Superior temporal gyrus (tissue), 1 donor: ENCODE results near the gene COMT.
"Not testable (repeated sequence)": the region's sequence is repeated elsewhere in the genome, so short reads cannot be mapped to it uniquely, and the experiment has no call there.

ENCODE experiments used
- DNase-seq: peaks from one replicate; pipeline ENCODE4 v3.0.0-alpha.2; 2016; ENCODE audit errors: extremely low spot score

Gene COMT

DNA sequence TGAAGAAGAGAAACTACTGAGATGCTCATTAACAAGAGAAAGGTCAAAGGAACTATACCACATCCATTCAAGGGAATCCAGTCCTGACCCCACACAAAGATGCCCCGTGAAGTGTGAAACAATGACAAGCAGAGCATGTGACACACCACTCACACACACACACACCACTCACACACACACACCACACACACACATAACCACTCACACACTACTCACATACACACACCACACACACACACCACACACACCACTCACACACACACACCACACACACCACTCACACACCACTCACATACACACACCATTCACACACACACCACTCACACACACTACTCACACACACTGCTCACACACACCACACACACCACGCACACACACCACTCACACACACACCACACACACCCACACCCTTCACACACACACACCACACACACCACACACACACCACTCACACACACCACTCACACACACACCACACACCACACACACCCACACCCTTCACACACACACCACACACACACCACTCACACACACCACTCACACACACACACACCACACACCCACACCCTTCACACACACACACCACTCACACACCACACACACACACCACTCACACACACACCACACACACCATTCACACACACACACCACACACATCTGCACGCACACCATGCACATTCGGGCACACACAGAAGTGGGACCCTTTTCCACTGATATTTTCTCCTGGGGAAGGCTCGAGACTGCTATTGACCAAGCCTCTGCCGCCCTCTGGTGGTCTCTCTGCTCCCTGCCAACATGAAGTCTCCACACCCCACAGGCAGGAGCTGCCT lies 32.0 kb upstream of the COMT start:
- DNase-seq = peak; percentile 88

DNA sequence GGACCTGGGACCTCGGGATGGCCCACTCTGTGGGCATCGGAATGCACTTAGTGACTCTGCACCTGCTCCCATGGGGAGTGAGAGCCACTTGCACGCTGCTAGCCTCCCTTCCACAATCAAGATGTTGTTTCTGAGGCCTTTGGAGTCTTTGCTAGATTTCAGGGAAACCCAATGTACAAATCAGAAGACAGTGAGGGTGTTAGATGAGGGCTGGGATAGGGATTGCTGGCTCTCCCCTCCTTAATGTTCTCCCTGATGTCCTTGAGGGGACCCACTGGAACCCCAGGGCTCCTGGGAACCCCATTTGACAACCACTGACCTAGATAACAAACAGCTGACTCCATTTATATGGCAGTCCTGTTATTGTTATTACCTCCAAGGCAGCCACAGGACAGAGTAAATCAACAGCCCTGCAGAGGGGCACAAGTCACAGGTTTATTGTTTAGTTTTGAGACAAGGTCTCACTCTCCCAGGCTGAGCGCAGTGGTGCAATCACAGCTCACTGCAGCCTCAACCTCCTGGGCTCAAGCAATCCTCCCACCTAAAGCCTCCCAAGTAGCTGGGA lies 31.3 kb upstream of the COMT start:
- no peak for DNase-seq

DNA sequence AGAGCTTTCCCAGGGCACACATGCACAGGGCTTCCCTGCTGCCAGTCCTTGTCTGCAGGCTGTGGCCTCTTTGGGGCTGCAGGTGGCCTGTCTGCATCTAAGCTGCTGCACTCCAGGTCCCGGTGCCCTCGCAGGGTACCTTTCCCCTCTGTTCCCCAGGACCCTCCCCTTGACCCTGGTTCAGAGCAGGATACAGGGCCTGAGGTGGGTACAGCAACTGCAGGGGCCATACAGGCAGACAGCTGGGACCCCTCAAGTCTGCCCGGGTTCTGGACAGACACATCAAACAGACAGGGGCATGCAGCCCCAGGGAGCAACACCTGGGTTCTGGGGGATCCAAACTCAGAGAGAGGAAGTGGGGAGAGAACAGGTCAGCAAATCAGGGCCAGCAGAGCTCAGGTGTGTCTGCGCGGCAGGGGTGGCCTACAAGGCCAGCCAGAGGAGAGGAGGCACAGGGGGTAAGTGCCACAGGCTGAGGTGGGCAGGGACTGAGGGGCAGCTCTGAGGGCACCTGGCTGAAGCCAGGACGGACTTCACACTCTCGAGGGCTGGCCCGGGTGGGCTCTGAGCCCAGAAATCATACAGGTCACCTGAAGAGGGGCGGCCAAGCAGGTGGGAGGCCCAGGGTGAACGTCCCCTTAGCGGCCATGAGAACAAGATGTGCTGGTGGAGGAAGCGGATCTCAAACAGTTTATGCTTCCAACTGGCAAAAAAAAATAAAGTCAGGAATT lies 29.9 kb upstream of the COMT start:
- no peak for DNase-seq

DNA sequence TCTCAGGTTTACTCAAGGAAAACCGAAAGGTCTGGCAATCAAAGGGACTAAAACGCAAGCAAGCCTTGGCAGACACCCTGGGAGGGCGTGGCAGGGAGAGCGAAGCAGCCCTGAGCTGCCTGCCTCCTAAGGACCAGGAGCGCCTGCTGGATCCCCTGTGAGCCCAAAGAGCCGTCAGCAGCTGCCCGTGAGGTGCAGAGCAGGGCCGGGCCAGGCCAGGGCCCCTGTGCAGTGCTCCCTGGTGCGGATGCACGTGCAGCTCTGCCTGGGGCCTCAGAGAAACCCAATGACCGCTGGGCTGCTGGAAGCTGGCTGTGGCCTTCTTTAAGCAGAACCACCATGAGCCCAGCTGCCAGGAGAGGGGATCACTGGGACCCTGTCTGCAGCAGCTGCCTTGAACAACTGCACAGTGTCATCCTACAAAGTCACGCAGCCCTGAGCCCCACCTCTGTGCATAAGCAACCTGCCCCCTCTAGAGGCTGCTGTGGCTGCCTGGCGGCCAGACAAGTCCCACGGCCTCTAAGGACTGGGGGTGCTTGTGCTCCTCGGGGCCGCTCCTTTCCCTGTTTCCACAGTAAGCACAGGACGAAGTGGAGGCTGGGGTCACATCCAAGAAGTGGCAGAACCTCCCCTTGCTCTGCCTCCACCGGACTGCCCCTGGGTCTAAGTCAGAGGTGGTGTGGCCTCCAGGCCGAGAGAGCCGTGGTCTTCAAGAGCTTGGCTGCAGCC lies 29.1 kb upstream of the COMT start:
- DNase-seq = no peak

DNA sequence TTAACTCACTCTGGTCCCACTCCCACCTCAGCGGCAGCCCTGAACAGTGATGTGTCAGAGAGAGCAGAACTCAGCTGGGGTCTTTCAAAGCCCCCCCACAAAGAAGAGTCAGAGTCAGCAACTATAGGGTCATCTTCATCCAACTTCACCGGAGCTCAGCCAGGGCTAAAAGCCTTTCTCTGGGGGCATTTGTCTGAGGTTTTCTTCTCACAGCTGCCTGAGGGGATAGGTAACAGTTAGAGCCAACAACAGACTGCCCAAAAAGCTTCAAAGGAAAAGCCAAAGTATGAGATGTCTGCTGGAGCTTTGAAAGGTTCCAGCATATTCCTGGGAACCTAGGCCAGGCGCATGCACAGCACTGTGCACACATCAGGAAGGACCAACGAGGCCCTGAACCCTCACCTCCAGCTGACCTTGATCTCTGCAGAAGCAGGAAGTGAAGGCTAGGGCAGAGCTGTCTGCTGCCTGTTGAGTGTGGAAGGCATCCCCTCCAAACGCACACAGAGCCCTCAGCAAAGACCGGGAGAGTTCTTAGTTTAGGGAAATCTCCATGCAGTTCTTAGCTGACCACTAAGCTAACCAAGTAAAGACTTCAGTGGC lies 28.1 kb upstream of the COMT start:
- no peak for DNase-seq

DNA sequence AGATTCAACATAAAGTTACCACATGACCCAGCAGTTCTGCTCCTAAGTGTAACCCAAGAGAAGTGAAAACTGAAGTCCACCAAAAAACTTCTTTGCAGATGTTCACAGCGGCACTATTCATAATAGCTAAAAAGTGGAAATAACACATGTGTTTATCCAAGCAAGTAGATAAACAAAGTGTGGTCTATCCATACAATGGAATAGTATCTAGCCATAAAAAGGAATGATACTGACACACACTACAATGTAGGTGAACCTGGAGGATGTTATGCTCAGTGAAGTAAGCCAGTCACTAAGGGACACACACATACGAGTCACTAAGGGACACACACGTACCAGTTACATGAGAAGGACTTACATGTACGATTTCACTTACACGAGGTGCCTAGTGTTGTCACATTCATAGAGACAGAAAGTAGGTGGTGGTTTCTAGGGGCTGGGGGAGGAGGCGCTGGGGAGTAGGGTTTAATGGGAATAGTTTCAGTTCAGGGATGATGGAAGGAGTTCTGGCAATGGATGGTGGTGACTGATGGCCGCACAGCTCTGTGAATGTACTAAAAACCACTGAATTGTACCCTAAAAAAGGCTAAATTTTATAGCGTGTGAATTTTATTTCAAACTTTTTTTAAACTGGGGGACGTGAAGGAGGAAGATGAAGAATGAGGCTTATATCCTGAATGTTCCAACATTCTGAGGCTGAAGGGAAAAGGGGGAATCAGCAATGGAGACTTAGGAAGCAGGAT lies 27.2 kb upstream of the COMT start:
- DNase-seq = no peak

DNA sequence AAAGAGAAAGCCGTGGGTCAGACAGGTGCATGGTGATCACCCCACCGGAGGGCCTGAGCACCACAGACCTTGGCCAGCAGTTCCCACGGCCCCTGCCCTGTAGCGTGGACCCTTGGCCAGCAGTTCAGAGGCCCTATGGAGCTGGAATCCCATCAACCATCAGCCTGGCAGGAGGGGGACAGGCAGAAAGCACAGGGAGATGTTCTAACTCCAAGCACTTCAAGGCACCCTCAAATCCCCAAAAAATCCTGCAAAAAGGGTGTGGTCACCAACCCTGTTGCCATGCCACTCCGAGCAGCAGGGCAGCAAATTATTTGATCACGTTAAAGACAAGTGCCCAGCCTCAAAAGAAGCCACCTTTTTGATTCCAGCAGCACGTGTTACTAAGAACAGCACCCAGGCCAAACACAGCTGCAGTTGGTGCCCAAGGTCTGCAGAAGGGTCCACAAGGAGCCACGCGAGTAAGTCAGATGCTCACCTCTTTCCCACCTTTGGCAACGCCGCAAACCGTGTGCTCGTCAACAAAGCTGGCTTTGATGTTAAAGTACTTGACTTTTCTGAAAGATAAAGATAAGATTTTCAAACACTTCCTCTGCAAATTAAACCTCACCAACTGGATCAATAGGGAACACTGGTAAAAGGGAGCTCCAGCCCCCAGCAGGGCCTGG lies 26.2 kb upstream of the COMT start:
- no peak for DNase-seq

DNA sequence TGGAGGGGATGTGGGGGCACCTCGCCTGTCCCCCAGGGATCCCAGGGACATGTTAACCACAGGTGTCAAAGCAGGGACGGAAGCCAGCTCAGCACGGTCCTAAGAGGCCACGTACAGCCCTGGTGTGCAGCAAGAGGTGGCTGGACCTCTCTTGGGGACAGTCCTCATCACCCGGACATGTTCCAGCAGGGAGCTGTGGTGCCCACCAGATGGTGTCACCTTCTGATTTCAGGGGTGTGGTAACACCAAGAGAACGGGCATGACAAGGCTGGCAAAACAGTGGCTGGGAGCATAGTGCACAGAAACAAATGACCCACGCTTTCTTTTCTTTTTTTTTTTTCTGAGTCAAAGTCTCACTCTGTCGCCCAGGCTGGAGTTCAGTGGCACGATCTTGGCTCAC lies 25.6 kb upstream of the COMT start:
- no peak for DNase-seq

DNA sequence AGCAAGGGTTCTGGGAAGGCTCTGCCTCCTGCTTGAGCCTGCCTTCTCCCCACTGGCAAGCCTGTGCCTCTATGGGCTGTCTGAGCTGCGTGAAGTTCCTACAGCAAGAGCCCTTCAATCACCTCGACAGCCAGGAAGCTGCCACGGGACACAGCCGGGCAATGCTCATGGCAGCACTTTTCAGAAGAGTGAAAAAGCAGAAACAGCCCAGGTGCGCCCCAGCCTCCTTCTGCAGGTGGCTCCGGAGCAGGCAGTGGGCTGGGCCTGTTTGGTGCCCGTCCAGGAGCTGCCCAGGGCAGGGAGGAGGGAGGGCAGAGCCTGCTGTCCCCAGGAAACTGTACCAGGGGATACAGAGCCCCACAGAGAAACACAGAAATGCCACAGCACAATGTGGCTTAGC lies 24.6 kb upstream of the COMT start:
- DNase-seq = no peak

DNA sequence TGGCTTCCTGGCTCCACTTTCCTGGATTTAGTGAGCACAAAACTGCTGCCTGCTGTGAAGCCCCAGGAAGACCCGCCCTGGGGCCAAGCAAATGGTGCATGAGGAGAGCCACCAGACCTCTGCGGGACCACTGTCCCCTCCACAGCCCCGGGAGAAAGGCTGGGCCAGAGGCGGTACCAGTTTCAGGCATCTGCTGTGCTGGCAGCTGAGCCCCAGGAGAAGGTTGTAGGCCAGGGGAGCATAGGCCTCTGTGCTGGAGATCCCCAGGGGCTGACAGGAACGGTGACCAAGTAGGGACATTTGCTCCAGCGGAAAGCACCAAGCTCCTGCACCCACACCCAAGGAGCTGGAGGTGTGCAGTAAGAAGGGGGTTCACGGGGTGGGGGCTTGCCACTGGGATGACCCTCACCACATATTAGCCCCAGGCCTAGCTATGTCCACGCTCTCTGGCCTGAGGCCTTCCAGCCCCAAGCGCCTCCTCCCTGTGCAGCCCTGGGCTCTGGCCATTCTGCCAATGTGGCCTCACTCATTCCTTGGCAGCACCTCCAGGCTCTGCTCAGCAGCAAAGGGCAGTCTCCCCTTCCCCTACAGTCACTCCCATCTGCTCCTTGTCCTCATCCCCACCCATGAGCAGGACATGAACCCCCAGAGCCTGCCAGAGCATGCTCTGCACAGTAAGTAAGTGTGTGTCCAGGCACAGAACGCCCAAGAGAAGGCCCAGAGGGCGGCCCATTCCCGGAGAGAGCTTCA lies 24.0 kb upstream of the COMT start:
- no peak for DNase-seq

DNA sequence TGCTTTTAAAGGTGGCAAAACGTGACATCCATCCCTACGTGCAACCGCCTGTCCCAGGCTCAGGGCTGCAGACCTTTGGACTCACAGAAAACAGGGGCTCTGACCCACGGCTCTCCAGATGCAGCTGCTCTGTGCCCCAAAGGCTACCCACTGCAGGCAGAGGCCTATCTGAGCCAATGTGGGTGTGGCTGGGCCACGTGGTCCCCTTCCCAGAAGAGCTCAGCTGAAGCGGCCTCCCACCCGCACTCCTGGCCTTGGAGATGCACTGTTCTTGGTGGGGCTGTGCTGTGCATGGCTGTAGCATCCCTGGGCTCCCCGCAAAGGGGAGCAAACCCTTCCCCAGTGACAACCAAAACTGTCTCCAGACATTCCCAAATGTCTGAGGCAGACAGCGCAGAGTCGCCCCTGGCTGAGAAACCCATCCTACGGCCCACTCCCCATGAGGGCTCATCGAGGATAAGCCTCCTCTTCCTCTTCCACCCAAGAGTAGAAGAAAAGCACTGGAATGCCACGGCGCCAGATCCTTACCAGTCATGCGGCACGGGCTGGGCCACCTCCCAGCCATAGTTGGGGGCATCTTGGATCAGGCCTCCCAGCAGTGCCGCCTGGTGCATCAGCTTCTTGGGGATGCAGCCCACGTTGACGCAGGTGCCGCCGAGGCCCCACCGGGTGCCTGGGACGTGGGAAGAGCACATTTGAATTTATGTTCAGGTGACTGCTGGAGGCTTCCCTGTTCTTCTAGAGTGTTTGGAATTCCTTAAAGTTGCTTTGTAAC lies 23.1 kb upstream of the COMT start:
- no peak for DNase-seq

DNA sequence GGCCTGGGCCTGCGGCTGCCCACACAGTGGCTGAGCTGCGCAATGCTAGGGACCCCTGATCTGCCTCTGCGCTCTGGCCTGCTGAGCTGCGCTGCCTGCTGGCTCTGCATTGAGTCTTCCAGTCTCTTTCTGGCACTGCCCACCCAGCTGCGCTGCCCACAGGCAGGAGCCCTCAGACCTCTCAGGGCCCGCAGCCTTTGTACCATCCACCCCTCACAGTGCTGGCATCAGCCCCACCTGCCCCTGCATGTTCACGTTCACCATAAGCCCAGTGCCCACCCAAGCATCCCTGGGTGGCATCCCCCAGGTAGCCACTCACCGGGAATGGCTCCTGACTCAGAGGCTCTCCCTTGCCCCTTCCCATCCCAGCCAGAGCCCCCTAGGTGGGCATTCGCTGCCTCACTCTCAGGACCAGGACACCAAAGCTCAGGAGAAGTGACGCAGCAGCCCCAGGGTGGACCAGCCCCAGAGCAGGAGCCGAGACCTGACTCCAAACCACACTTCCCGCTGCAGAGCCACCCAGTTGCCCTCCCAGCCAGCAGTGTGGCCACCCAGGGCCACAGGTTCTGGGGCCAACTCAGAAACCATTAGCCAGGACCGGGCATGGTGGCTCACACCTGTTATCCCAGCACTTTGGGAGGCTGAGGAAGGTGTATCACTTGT lies 21.7 kb upstream of the COMT start:
- DNase-seq = no peak

DNA sequence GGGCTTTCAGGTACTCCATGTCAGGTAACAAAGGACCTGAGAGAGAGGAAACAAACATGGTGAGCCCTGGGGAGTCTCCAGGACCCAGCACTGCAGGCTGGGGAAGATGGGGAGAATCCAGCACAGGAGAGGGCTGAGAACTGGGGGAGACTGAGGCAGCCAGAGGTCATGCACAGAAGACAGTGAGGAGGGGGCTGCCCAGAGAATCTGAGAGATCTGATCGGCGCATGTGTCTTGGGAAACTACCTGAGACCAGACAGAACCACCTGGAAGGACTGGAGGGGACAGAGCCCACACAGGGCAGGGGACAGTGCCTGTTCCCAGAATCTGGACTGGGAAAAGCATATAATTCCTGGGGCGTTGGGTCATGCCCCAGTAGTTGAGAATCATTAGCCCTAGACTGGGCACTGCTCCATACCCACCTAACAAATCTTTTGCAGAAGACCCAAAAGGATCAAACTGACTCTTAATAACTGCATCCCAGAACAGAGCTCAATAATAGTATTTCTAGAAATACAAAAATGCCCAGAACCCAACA lies 20.0 kb upstream of the COMT start:
- DNase-seq = no peak

DNA sequence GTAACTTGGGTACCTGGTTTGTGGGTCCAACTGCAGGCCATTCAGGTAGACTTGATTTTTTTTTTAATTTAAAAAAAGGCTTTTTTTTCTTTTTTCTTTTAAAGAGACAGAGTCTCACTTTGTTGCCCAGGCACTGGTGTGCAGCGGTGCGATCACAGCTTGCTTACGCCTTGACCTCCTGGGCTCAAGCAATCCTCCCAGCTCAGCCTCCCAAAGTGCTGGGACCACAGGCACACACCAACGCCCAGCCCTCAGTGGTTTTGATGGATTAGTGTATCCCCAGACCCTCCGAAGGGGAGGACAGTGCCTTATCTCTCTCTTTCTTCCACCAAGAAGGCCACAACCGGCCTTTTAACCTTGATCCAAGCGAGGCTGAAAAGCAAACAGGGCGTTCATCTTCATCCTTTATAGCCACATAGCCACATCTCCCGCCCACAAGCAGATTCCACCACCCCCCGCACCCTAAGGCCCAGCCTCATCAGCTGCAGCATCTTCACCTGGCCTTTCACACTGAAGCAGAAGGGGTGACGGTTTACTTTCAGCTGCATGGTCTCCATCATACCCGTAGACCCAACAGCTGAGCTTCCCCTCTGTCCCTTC lies 17.6 kb upstream of the COMT start:
- DNase-seq = no peak

DNA sequence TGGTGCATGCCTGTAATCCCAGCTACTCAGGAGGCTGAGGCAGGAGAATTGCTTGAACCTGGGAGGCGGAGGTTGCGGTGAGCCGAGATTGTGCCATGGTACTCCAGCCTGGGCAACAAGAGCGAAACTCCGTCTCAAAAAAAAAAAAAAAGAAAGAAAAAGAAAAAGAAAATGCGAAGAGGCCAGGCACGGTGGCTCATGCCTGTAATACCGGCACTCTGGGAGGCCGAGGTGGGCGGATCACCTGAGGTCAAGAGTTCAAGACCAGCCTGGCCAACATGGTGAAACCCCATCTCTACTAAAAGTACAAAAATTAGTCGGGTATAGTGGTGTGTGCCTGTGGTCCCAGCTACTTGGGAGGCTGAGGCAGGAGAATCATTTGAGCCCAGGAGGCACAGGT lies 15.5 kb upstream of the COMT start:
- not testable (repeated sequence) for DNase-seq

DNA sequence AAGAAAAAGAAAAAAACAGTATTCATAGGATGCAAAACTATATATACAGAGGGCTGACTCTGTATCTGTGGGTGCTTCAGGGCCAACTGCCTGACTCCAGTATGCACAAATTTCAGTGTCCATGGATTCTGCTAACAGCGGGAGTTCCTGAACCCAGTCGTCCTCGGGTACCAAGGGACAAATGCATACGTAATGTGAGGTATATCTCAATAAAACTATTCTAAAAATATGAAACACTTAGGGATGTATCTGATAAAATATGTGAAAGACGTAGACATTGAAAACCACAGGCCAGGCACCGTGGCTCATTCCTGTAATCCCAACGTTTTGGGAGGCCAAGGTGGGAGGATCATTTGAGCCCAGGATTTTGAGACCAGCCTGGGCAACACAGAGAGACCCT lies 13.9 kb upstream of the COMT start:
- no peak for DNase-seq

DNA sequence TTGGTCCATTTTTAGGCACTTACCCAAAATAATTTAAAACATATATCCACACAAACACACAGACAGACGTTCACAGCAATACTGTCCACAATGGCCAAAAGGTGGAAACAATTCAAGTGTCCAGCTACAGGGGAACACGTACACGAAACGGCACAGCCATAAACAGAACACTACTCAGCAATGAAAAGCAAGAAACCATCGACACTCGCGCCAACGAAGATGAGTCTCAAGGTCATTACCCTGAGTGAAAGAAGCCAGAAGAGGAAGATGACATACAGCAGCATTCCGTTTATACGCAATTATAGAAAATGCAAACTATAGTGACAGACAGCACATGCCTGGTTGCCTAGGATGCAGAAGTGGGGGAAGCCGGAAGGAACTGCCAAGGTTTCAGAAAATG lies 13.4 kb upstream of the COMT start:
- DNase-seq = no peak
